Heart left ventricle (tissue), 13 donors: ENCODE results near the gene EOGT.

ENCODE experiments used
- POLR2A ChIP-seq, 2 donors: fragments of 450-650 bp; IDR thresholded peaks; one replicate each; pipeline ENCODE4 v1.6.1; 2017; ENCODE audit warnings: antibody characterized with exemption in 2 of 2, mild to moderate bottlenecking in 2 of 2, moderate library complexity in 2 of 2
- TF ChIP-seq, protein P1 (sequence below), 12 donors: fragments of 200-600 bp; sonication (generic) in 4 of 12; IDR thresholded peaks; one replicate each; pipeline versions ENCODE4 v1.5.0 to v1.8.0; 2018 to 2022; ENCODE audit warnings: antibody characterized with exemption in 12 of 12, mild to moderate bottlenecking in 5 of 12
- donor health status: ischemic (EF 13 %, LVEDD 7.1; RV severe dilation, severe dysfunction).
- donor health status: DM: no; HTN: yes; CAD: no.
- donor health status: DM: no; HTN: no; CAD: no.
- donor health status: ischemic (EF 25% LVEDD 6.9; RV normal size, moderate dysfunction).
- donor health status: ischemic (EF 25% LVEDD 5.7; RV mildly dilated, moderate dysfunction).
- donor health status: ischemic (EF 35%, LVEDD 5.7; RV mildly dilated, moderate dysfunction).
- donor health status: nonischemic (EF 11% LVEDD 7.7; RV severe dilation, severe dysfunction).
- donor health status: DM: yes; HTN: yes; CAD: no.
- donor health status: PGD.
- donor health status: ischemic (EF 29% LVEDD 5.4; RV normal size, mild dysfunction).
- donor health status: nonischemic (EF 23%, LVEDD 6.1; RV moderate dilation, normal function).

DNA sequence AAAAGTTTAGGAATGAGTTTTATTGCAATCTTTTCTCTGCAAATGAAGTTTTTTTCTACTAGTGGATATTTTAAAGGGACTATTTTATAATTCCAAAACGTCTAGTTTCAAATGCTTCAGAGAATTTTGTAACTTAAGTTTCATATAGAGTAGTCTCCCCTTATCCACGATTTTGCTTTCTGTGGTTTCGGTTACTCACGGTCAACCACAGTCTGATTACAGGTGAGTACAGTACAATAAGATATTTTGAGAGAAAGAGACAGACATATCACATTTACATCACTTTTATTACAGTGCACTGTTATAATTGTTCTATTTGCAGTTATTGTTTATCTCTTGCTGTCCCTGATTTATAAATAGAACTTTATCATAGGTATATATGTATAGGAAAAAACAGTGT, 7.4 kb upstream of the EOGT start:
- TF ChIP-seq, protein P1, sequence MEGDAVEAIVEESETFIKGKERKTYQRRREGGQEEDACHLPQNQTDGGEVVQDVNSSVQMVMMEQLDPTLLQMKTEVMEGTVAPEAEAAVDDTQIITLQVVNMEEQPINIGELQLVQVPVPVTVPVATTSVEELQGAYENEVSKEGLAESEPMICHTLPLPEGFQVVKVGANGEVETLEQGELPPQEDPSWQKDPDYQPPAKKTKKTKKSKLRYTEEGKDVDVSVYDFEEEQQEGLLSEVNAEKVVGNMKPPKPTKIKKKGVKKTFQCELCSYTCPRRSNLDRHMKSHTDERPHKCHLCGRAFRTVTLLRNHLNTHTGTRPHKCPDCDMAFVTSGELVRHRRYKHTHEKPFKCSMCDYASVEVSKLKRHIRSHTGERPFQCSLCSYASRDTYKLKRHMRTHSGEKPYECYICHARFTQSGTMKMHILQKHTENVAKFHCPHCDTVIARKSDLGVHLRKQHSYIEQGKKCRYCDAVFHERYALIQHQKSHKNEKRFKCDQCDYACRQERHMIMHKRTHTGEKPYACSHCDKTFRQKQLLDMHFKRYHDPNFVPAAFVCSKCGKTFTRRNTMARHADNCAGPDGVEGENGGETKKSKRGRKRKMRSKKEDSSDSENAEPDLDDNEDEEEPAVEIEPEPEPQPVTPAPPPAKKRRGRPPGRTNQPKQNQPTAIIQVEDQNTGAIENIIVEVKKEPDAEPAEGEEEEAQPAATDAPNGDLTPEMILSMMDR (IDR thresholded peaks at IDR 0.05): peak in 2 of 12 donors; percentile 2 to 3
- TF ChIP-seq POLR2A (IDR thresholded peaks at IDR 0.05): no peak
